ENCODE results near the gene PRAMEF13.
"Not testable (repeated sequence)": the region's sequence is repeated elsewhere in the genome, so short reads cannot be mapped to it uniquely, and the experiment has no call there.

PRAMEF13 gene, protein sequence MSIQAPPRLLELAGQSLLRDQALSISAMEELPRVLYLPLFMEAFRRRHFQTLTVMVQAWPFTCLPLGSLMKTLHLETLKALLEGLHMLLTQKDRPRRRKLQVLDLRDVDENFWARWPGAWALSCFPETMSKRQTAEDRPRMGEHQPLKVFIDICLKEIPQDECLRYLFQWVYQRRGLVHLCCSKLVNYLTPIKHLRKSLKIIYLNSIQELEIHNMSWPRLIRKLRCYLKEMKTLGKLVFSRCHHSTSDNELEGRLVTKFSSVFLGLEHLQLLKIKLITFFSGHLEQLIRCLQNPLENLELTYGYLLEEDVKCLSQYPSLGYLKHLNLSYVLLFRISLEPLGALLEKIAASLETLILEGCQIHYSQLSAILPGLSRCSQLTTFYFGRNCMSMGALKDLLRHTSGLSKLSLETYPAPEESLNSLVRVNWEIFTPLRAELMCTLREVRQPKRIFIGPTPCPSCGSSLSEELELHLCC

DNA sequence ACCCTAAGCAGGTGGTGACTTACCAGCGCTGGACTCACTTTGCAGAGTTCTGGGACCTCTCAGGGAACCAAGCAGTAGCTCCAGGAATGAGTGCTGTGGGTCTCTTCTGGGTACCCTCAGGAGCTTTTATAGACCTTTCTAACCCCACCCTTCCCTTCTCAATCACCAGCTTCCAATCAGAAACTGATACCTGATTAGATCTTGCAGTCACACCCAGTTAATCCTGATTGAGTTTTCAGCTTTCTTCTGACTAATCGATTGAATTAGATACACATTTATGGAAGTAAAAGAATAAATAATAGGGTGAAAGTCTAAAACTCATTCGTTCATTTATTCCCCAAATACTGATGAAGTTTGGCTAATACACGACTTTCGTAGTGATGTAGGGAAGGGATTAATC lies at the start of gene PRAMEF13:
TSS of gene PRAMEF13 (minus strand) at position 101 of the 400 bp plus-strand sequence. CDS start 1,820 bp downstream, outside the sequence.
- not testable (repeated sequence) for DNase-seq

DNA sequence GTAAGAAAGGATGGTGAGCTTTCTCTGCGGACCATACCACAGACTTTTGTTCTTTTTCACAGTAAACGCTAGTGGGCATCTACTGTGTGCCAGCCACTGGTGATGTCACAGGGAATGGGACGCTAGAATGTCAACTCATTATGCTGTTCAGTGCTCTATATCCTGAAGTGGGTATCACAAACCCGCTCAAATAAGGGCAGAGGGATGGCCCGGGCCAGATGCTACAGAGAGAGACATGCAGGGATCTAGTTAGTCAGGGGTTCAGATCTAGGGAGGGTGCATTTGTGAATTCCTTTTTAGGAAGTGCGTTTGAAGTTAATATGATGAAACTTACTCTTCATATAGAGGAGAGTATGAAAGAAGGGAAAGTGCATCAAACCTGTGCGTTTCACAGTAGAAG lies 45.9 kb upstream of the PRAMEF13 start:
- not testable (repeated sequence) for DNase-seq

DNA sequence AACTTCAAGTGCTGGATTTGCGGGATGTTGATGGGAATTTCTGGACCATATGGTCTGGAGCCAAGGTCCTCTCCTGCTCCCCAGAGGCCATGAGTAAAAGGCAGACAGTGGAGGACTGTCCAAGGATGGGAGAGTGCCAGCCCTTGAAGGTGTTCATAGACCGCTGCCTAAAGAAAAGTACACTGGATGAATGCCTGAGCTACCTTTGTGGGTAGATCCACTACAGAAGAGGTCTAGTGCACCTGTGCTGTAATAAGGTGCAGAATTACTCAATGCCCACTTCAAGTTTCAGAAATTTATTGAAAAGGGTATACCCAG lies 45.3 kb upstream of the PRAMEF13 start:
- DNase-seq, result not testable (repeated sequence)

DNA sequence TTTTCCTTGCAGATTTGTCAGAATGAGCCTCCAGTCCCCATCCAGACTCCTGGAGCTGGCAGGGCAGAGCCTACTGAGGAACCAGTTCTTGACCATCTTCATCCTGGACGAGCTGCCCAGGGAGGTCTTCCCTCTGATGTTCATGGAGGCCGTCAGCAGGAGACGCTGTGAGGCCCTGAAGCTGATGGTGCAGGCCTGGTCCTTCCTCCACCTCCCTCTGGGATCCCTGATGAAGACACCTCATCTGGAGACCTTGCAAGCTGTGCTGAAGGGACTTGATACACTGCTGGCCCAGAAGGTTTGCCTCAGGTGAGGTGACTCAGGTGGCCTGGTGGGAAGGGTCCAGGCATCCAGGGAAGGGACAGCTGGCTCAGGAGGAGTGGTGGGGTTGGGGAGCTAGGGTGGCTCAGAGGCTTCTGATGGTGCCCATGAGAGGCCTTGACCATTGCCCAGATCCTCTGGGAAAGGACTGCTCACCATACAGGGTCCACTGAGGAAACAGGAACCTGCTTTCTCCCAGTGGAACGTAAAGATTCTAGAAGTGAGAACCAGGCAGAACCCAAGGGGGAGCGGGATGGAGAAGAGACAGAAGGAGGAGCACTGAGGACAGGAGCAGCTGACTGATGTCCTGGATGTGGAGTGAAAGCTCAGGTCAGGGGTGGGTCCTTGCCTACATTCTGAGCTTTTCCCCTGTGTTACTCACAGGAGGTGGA lies 44.8 kb upstream of the PRAMEF13 start:
- DNase-seq, result not testable (repeated sequence)

DNA sequence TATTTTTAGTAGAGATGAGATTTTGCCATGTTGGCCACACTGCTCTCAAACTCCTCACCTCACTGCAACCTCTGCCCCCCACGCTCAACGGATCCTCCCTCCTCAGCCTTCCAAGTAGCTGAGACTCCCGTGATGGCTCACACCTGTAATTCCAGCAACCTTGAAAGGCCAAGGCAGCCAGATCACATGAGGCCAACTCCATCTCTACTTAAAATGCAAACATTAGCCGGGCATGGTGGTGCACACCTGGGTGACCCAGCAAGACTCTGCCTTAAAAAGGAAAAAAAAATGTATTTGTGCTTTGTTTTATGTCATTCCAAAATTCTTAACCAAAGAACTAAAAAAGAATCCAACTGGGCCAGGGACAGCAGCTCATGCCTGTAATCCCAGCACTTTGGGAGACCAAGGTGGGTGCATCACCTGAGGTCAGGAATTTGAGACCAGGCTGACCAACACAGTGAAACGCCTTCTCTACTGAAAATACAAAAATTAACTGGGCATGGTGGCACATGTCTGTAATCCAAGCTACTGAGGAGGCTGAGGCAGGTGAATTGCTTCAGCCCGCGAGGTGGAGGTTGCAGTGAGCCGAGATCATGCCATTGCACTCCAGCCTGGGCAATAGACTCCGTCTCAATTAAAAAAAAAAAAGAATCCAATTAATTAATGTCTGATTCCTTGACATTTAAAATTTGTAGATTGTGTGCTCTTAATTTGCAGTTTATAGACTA lies 42.5 kb upstream of the PRAMEF13 start:
- not testable (repeated sequence) for DNase-seq

DNA sequence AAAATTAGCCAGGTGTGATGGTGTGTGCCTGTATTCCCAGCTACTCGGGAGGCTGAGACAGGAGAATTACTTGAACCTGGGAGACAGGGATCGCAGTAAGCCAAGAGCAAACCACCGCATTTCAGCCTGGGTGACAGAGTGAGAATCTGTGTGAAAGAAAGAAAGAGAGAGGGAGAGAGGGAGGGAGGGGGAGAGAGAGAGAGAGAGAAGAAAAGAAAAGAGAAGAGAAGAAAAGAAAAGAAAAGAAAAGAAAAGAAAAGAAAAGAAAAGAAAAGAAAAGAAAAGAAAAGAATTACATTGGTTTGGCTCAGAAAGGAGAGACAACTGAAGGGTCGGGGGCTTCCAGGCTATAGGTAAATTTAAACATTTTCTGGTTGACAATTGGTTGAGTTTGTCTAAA lies 38.4 kb upstream of the PRAMEF13 start:
- DNase-seq, result not testable (repeated sequence)

DNA sequence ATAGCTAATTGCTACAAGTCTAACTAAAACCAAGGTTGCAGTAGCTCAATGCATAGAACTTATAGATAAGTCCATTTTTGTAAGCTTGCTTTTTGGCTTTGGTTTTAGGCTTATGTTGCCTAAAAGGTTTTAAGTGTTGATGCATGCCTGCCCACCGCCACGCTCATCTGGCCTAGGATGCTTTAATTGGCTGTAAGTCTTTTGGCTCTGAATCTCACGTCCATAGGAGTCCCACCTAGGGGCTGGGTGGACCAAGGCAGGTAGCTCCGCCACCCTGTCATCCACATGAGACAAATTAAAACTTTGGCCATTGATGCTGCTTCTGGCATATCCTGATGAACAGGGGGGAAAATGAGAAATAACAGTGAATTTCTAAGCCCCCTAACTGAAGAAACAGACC lies 36.4 kb upstream of the PRAMEF13 start:
- DNase-seq, result not testable (repeated sequence)

DNA sequence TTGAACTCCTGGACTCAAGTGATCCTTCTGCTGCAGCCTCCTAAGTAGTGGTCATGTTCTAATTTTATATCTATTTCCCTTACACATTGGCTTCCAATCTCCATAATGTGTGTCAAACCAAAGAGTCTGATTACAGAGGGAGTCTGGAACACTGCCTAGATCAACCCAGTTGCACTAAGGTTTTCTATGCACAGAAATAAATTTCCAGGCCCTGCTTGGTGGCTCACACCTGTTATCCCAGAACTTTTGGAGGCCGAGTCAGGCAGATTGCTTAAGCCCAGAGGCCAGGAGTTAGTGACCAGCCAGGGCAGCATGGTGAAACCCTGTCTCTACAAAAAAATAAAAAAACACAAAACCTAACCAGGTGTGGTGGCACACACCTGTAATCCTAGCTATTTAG lies 32.8 kb upstream of the PRAMEF13 start:
- not testable (repeated sequence) for DNase-seq

DNA sequence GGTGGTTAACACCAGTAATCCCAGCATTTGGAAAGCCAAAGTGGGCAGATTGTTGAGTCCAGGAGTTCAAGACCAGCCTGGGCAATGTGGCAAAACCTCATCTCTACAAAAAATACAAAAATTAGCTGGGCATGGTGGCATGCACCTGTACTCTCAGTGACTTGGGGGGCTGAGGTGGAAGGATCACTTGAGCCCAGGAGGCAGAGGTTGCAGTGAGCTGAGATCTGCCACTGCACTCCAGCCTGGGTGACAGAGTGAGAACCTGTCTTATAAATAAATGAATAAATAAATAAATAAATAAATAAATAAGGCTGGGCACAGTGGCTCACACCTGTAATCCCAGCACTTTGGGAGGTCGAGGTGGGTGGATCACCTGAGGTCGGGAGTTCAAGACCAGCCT lies 30.8 kb upstream of the PRAMEF13 start:
- DNase-seq, result not testable (repeated sequence)

DNA sequence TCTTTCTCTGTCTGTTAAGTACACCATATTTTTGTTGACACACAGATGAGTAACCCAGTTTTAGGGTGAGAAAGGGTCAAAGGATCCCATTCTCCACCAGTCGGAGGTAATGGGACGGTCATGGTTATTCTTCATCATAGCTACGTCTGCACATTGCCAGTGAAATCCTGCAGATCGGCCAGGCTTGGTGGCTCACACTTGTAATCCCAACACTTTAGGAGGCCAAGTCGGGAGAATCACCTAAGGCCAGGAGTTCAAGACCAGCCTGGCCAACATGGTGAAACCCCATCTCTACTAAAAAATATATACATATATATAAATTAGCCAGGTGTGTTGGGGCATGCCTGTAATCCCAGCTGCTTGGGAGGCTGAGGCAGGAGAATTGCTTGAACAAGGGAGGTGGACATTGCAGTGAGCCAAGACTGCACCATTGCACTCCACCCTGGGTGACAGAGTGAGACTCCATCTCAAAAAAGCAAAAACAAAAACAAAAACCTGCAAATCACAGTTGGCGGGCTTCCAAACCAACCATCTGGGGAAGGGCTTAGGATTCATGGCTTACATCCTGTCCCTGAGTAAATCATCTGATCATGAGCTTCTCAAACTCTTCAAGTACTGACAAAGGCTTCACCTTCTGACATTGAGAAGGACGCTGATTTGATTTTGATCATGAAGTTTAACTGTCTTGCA lies 30.0 kb upstream of the PRAMEF13 start:
- not testable (repeated sequence) for DNase-seq

DNA sequence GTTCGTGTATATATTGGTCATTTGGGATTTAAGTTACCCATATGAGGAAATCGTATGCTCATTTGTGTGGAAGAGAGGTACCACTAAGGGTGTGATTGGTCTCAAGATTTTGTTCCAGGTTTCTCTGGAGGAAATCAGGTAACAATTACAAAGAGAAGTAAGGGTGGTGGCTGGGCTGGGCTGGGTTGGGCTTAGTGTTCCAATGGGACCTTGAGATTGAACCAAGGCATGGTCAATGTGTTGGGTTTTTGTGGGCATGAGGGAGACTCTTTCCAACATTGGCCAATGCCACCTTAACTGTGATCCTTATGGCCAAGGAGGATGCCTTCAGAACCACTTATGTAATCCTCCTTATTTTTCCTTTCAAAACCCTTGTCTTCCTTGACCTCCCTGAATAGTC lies 29.4 kb upstream of the PRAMEF13 start:
- not testable (repeated sequence) for DNase-seq

DNA sequence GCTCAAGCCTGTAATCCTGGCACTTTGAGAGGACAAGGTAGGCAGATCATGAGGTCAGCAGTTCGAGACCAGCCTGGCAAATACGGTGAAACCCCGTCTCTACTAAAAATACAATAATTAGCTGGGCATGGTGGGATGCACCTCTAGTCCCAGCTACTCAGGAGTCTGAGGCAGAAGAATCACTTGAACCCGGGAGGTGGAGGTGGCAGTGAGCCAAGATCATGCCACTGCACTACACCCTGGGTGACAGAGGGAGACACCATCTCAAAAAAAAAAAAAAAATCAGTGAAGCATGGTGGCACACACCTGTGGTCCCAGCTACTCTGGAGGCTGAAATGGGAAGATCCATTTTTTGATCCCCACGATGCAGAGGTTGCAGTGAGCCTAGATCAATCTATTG lies 28.9 kb upstream of the PRAMEF13 start:
- DNase-seq, result not testable (repeated sequence)

DNA sequence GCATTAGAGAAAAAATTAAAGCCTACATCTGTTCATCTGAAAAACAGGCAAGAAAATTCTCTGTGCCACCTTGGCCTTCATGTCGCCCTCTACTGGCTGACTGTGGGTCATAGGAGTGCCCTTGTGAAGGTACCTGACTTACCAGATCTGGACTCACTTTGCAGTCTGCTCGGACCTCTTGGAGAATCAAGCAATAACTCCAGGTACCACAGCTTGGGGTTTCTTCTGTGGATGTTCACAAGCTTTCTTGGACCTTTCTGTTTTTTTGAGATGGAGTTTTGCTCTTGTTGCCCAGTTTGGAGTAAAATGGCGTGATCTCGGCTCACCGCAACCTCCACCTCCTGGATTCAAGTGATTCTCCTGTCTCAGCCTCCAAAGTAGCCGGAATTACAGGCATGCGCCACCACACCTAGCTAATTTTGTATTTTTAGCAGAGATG lies 27.2 kb upstream of the PRAMEF13 start:
- DNase-seq, result no peak

DNA sequence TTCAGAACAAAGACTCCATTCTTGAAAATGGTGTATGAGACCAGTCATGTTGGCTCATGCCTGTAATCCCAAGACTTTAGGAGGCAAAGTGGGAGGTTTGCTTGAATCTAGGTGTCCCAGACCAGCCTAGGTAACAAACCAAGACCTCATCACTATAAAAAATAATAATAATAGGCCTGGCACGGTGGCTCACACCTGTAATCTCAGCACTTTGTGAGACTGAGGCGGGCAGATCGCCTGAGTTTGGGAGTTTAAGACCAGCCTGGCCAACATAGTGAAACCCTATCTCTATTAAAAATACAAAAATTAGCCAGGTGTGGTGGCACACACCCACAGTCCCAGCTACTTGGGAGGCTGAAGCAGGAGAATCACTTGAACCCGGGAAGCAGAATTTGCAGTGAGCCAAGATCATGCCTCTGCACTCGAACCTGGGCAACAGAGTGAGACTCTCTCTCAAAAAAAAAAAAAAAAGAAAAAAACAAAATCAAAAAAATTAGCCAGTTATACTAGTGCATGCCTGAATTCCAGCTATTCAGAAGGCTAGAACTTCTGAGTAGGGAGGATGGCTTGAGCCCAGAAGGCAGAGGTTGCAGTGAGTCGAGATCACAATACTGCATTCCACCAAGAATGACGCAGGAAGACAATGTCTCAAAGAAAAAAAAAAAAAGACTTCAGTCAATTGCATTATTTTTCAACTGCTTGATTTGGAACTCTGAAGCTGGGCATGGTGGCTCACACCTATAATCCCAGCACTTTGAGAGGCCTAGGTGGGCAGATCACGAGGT lies 26.3 kb upstream of the PRAMEF13 start:
- not testable (repeated sequence) for DNase-seq

DNA sequence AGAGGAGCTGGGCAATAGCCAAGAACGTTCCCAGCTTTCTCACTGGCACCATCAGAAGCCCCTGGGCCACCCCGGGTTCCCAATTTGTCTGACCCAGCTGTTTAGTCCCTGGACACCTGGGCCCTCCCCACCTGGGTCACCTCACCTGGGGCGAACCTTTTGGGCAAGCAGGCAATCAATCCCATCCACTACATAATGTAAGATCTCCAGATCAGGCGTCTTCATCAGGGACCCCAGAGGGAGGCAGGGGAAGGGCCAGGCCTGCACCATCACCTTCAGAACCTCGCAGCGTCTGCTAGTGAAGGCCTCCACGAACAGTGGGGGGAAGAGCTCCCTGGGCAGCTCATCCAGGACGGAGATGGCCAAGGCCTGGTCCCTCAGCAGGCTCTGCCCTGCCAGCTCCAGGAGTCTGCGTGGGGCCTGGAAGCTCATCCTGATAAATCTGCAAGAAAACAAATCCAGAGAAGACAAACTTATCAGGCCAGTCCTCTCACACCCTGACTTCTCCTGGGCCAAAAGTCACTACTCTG lies 24.5 kb upstream of the PRAMEF13 start, which contains the start of gene PRAMEF18:
TSS of gene PRAMEF18 (minus strand) at position 480 of the 530 bp plus-strand sequence. CDS start at position 432, 48 bp downstream.
- not testable (repeated sequence) for DNase-seq

DNA sequence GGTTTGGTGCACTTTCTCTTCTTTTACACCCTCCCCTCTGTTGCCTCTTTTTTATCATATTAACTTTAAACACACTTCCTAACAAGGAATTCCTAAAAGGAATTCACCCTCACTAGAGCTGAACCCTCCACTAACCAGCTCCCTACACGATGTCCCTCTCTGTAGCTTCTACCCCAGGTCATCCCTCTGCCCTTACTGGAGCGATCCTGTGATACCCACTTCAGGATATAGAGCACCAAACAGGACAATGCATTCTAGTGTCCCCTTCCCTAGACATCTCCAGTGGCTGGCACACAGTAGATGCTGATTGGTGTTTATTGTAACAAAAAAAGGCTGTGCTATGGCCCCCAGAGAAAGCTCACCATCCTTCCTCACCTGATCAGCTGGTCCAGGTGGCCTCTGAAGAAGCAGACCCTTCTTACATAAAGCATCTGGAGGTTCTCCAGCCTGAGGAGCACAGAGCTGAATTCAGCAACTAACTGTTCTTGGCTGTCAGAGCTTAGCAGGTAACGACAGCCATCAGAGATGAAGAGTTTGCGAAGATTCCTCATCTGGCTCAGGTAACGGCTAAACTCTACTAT lies 23.4 kb upstream of the PRAMEF13 start:
- DNase-seq, result no peak

DNA sequence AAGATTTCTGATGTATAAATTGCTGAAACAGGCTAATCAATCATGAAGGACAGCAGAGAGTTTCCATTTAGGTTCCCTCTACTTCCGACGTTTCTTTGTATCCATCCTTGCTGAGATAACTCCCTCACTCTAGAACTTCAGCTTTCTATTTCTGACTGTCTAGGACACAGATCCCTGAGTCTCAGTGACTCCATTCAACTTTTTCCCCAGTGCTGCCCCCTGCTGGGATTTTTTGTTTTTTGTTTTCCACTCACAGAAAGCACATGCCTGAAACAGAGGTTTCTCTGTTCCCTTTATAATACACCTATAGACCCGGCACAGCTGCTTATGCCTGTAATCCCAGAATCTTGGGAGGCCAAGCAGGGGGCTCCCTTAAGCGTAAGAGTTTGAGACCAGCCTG lies 21.6 kb upstream of the PRAMEF13 start:
- DNase-seq, result not testable (repeated sequence)

DNA sequence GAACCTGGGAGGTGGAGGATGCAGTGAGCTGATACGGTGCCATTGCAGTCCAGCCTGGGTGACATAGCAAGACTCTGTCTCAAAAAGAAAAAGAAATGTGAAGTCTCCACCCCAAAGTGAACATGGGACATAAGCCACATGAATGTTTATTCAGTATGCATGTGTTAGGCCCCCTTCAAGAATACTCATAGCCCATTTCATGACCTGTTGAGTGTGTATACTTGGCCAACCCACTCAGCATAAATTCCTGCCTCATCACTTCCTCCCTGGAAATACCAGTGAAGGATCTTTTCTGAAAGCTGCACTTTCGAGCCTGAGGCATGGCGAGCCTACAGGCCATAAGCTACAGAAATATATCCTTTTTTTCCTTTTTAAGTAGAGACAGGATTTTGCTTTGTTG lies 18.0 kb upstream of the PRAMEF13 start:
- not testable (repeated sequence) for DNase-seq

DNA sequence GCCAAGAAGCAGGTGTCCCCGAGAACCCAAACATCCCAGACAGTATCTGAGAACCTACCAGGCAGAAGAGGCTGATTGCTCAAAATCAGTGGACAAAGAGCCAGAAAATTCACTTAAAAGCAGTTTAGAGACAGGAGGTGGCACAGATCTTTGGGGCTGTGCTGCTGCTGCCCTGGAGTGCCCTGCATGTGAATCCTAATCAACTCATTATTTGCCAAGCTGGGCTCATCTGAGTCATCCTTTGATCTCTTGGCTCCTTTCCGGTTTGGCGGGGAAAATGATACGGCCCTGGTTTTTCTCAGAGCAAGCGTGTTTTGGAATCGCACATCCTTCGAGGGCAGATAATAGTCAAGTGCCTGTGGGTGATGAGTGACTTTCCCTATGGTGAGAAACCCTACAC lies 15.4 kb upstream of the PRAMEF13 start:
- not testable (repeated sequence) for DNase-seq

DNA sequence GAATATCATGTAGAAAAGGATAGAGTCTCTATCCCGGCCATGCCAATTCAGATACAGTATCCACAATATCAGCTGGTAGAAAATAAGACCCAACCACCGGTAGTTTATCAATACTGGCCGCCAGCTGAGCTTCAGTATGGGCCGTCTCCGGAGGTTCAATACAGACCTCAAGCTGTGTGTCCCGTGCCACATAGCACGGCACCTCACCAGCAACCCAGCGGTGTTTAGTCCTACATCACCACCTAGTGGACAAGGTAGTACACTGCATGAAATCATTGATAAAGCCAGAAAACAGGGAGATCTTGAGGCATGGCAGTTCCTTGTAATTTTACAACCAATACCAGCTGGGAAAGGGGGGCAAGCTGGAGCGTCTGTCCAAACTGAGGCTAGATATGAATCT lies 7.5 kb upstream of the PRAMEF13 start:
- DNase-seq, result not testable (repeated sequence)

DNA sequence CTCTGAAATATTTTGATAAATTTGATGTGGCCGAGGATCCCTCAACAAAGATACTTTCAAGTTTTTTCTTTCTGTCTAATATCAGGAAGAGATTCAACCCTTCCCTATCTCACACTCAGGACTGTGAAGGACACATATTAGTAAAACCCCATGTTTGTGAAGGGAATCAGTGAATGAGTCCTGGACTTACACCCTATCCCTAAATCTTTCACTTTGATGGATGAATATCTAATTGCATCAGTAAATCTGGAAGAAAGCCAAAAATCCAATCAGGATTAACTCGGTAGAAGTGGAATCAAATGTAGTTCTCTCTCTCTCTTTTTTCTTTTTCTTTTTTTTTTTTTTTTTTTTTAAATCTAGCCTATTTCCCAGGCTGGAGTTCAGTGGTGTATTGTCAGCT lies 29.7 kb downstream of the PRAMEF13 start, which contains the start of gene PRAMEF9:
TSS of gene PRAMEF9 (plus strand) at position 301 of the 400 bp plus-strand sequence. CDS start 3,433 bp downstream, outside the sequence.
- DNase-seq, result not testable (repeated sequence)
